ENCODE measurements around the gene CHD8.

Gene CHD8

GRCh38 chr14:21437063-21437901 lies 18.6 kb downstream of the CHD8 start:
- peak overlapping the region; percentile 88 for H3K4me3 ChIP-seq (ENCODE audit: low read length)
- peak; percentile 98 for DNase-seq (ENCODE audit: low read depth, low spot score)

DNA sequence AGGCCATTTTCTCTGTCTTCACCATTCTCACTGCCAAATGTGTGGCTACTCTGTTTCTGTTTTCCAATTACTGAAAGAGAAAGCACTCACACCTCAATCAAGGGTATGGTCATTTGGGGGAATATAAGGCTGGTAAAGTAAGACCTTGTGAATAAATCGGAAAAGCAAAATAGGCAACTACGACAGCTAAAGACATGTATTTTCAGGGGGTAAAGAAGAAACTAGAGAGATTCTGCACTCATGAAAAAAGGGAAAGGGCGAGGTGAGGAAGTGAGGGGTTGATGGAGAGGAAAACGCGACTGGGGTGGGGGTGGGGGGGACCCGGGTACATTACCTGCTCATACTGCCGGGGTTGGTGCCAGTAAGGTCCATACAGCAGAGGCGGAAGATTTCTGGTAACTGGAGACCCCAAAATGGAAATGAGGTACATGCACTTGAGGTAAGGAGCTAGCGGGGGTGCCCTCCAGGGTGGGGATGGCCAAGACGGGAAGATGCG lies 19.3 kb downstream of the CHD8 start:
- DNase-seq (ENCODE audit: low read depth, low spot score) = no peak
- peak overlapping the region; percentile 88 for H3K4me3 ChIP-seq (ENCODE audit: low read length)

DNA sequence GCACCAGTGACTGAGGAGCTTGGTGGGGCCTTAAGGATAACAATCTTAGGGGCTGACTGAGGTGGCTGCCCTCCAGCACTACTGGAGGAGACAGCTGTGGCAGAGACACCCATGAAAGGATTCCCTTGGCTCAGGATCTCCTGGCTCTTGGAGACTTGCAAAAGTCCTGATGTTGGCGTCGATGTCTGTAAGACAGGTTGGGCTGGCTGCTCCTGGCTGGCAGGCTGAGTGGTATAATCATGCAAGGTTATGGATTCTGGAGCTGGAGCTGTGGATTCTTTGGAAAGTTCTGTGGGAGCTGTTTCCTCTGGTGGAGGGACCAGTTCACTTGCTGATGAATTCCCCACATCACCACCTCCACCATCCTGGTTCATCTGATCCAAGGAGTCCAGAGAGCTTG lies 24.8 kb downstream of the CHD8 start:
- H3K4me3 ChIP-seq (ENCODE audit: low read length) = no peak overlapping the region
- DNase-seq (ENCODE audit: low read depth, low spot score) = no peak

GRCh38 chr14:21428930-21429329 lies 27.0 kb downstream of the CHD8 start:
- DNase-seq (ENCODE audit: low read depth, low spot score) = no peak
- H3K4me3 ChIP-seq (ENCODE audit: low read length) = no peak overlapping the region

DNA sequence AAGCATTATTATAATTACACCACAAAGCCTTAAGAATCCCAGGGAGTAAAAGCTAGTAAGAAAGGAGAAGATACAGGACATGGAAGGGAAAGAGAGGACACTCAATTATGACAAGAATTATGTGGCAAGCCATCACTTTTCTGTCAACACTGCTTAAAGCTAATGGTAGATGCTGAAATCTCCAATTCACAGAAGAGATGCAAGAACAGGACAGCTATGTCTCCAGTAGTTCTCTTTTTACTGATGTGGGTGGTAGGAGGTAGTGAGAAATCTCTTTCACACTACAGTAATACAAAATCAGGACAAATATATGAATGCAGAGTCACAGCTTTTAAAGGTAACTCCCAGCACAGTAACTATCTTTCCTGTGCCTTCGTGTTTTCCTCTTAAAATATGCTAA lies 29.2 kb downstream of the CHD8 start:
- no peak overlapping the region for H3K4me3 ChIP-seq (ENCODE audit: low read length)
- DNase-seq (ENCODE audit: low read depth, low spot score) = no peak

DNA sequence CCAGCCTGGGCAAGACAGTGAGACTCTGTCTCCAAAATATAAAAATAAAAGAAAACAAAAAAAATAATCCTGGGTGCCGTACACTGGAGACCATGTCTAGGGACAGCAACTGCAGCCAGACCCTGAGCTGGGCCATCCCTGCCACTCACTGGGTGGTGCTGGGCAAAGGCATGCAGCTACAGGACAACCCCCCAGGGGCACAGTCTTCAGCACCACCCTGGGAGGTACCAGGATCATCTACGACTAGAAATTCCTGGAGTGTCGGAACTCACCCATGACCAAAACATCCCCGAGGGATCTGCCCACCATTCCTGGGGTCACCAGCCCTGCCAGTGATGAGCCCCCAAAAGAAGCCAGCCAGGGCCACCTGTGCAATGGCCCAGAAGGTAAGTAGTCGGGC lies 36.4 kb downstream of the CHD8 start:
- no peak for DNase-seq (ENCODE audit: low read depth, low spot score)
- H3K4me3 ChIP-seq (ENCODE audit: low read length) = no peak overlapping the region

- no peak overlapping the region for H3K4me3 ChIP-seq (ENCODE audit: low read length)
- no peak for DNase-seq (ENCODE audit: low read depth, low spot score)
These were observed 40.6 kb downstream of the CHD8 start for GRCh38 chr14:21415329-21415728.

DNA sequence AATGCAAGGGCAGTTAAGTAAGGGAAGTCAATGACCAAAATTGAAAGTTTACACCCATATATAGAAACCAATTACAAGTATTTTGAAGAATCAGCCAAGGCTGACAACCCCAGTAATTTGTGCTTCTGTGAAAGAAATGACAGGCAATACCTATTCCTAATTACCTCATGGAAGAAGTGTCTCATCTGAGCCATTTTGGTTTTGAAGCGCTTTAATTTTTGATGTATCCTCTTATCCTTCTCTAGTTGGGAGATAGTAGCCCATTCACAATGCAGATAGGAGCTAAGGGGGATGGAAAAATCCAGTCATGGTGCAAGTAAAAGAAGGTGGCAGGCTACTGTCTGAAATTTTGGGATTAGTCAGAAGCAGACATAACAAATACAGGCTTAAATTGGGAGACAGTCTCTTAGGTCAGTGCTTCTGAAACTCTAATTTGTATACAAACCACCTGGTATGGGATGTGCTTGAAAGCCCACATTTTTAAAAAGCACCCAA lies 41.7 kb downstream of the CHD8 start:
- no peak overlapping the region for H3K4me3 ChIP-seq (ENCODE audit: low read length)
- DNase-seq (ENCODE audit: low read depth, low spot score) = no peak

DNA sequence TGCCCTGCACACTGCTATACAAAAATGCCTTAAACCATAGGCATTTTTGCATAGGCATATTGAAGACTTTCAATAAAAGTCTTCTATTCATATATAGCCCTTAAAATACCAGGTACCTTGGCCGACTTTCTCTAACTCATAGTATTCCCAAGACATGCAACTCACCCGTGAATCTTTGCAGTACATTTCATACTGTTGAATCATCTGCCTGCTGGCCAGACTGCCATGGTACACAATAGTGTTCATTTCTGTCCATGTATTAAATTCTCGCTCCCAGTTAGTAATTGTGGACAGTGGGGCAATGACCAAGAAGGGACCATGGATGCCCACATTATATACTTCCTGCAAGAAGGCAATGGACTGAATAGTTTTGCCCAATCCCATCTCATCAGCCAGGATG lies 47.8 kb downstream of the CHD8 start:
- no peak overlapping the region for H3K4me3 ChIP-seq (ENCODE audit: low read length)
- DNase-seq (ENCODE audit: low read depth, low spot score) = no peak

DNA sequence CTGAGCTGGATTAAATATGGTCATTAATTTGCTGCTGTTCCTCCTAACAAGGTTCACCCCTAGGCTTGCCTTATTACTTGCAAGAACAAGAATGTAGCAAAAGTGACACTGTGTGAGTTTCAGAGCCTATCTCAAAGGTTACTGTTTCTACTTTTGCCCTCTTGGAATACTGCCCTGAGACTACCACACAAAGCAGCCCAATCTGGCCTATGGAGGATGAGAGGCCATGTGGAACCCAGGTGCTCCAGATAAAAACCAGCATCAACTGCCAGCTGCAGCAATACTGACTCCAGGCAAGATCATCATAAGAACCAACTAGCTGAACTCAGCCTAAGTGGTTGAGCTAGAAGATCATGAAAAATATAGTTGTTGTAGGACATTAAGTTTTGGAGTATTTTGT lies 49.7 kb downstream of the CHD8 start:
- no peak for DNase-seq (ENCODE audit: low read depth, low spot score)
- no peak overlapping the region for H3K4me3 ChIP-seq (ENCODE audit: low read length)

DNA sequence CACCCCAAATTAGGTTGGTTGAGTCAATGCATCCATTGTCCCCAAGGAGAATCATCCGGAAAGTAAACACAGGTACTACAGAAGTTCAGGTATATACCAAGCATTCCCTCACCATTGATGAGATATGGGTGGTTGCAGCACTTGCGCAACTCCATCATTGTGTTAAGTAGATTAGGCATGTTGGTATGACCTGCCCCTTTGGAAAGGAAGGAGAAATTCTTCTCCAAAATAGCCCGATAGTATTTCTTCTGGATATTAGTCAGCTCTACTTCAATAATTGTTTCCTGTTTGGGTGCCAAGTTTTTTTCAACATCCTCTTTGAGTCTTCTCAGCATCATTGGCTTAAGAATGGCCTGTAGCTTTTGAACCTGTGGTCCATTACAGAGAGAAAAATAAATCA lies 50.8 kb downstream of the CHD8 start:
- H3K4me3 ChIP-seq (ENCODE audit: low read length) = no peak overlapping the region

DNA sequence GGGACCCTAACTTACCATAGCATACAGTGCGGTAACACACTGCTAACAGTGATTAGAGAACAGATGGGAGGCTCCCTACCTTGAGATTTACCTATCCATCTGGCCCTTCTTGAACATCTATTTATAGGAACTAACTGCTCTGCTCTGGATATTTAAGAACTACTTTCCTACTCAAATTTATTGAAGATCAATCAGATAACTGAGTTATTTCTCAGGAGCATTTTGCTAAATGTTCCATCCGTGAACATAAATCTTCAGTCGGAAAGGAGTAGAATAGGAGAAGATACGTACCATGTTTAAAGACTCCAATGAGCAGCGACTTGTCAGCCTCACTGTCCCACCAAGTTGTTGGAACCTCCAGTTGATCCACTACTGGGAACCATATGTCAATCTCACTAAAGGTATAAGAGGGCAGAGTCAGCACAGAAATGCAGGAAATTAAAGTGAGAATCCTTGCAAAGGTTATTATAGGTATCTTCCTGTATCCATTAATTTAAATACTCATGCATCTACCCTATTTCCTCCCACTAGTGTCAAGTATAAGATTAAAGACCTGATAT lies 56.5 kb downstream of the CHD8 start:
- DNase-seq (ENCODE audit: low read depth, low spot score) = no peak
- H3K4me3 ChIP-seq (ENCODE audit: low read length) = no peak overlapping the region

More for the DNA sequence above, 50.8 kb downstream of the CHD8 start:
- DNase-seq (ENCODE audit: low read depth, low spot score) = no peak

DNA sequence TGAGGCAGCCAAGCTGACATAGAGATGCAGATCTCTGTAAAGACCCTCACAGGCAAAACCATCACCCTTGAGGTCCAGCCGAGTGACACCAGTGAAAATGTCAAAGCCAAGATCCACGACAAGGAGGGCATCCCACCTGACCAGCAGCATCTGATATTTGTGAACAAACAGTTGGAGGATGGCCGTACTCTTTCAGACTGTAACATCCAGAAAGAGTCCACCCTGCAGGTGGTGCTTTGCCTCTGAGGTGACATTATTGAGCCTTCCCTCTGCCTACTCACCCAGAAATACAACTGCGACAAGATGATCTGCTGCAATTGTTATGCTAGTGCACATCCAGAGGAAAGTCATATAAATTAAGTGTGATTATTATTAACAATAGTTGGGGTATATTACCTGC lies 57.0 kb downstream of the CHD8 start:
- no peak for DNase-seq (ENCODE audit: low read depth, low spot score)
- H3K4me3 ChIP-seq (ENCODE audit: low read length) = no peak overlapping the region

GRCh38 chr14:21395450-21395849 lies 60.5 kb downstream of the CHD8 start:
- DNase-seq (ENCODE audit: low read depth, low spot score) = no peak
- H3K4me3 ChIP-seq (ENCODE audit: low read length) = no peak overlapping the region

- no peak for DNase-seq (ENCODE audit: low read depth, low spot score)
- no peak overlapping the region for H3K4me3 ChIP-seq (ENCODE audit: low read length)
These were observed 70.6 kb downstream of the CHD8 start for GRCh38 chr14:21385188-21385904.

GRCh38 chr14:21384494-21384851 lies 71.5 kb downstream of the CHD8 start:
- peak overlapping the region; percentile 81 for H3K4me3 ChIP-seq (ENCODE audit: low read length)
- peak; percentile 32 for DNase-seq (ENCODE audit: low read depth, low spot score)

- H3K4me3 ChIP-seq (ENCODE audit: low read length) = peak within 1 kb of the TSS; percentile 81
These were observed 72.0 kb downstream of the CHD8 start, which contains the start of gene SUPT16H for GRCh38 chr14:21383848-21384493. TSS of gene SUPT16H (minus strand) at chr14:21384019. CDS start at chr14:21383927, 92 bp downstream.

DNA sequence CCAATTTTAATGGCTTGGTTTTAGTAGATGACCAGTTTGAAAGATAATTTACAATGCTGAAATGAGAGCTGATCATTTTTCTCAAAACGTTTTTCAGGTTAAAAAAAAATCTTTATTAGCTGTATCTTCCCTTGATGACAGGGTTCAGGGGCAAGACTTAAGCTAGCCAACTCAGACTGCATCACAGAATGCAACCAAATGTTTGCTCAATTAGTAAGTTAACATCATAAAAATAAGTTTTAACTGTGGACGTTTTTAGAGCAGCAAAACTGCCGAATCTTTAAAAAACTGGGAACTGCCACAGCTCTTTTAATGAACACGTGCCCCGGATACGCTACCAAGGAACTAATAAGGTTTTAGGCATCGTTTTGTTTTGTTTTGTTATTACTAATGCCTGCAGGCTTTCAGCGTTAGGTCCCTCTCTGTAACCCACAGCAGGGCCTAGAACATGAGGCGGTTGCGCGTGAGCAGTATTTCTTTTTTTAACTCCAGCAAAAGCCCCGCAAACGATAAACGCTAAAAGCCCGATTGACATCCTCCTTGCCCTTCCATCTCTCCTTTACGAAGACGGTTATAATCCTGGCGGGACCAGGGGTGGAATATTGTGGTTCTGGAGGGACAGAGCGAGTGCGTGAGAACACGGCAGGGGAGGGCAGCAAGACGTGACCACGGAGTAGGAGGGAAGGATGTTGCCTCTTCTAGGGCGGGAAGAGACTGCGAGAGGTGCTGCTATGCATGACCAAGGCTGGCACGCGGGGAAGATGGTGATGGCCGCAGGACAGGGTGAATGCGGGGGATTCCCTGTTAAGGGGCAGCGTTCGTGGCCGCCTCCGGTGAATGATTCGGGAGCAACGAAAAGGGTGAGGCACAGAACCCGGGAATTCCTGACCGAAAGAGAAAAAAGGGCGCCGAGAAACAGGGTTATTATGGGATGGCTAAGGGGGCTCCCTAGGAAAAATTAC lies 72.8 kb downstream of the CHD8 start:
- peak overlapping the region; percentile 81 for H3K4me3 ChIP-seq (ENCODE audit: low read length)
- DNase-seq (ENCODE audit: low read depth, low spot score) = peak; percentile 47

More at GRCh38 chr14:21383848-21384493, 72.0 kb downstream of the CHD8 start, which contains the start of gene SUPT16H:
- DNase-seq (ENCODE audit: low read depth, low spot score) = peak; percentile 91

All from Jurkat, Clone E6-1 (cell line).